Gastrocnemius medialis (tissue), 4 donors: ENCODE results near the gene PTAFR. TPM values are rescaled to one million over a fixed set of nuclear protein-coding genes. Genes with fewer than 3 reads are reported as not detected.

ENCODE experiments used
- ATAC-seq, 2 donors: fragments of 150-250 bp; one replicate each; pipeline ENCODE4 v1.9.1; 2016
- DNase-seq, 2 donors: peaks; one replicate each; pipeline ENCODE4 v3.0.0-alpha.2; 2019
- H3K27ac ChIP-seq, 4 donors: fragments of 200-600 bp; sonication (generic); 1 replicate in 1 of 4; 2 replicates in 3 of 4; pipeline ENCODE4 v1.5.1; 2016 to 2018; ENCODE audit warnings: mild to moderate bottlenecking in 2 of 4, moderate library complexity in 1 of 4
- H3K27me3 ChIP-seq, 3 donors: fragments of 200-600 bp; sonication (generic) in 2 of 3; 1 replicate in 1 of 3; 2 replicates in 2 of 3; pipeline versions ENCODE4 v1.5.1 to v1.6.0; 2016 to 2019; ENCODE audit warnings: mild to moderate bottlenecking in 1 of 3, moderate library complexity in 1 of 3
- H3K36me3 ChIP-seq, 2 donors: fragments of 200-600 bp; sonication (generic) in 1 of 2; one replicate each; pipeline ENCODE4 v1.5.1; 2017 to 2018
- H3K4me1 ChIP-seq, 2 donors: fragments of 200-600 bp; sonication (generic) in 1 of 2; one replicate each; pipeline ENCODE4 v1.5.1; 2016 to 2017; ENCODE audit warnings: mild to moderate bottlenecking in 2 of 2
- H3K4me3 ChIP-seq, 4 donors: fragments of 200-600 bp; sonication (generic) in 3 of 4; 1 replicate in 1 of 4; 2 replicates in 3 of 4; pipeline ENCODE4 v1.5.1; 2016 to 2019; ENCODE audit warnings: mild to moderate bottlenecking in 2 of 4
- H3K9me3 ChIP-seq, 3 donors: fragments of 200-600 bp; sonication (generic) in 2 of 3; 1 replicate in 1 of 3; 2 replicates in 2 of 3; pipeline ENCODE4 v1.5.1; 2016 to 2019
- POLR2A ChIP-seq, 2 donors: fragments of 450-650 bp; IDR thresholded peaks; one replicate each; pipeline ENCODE4 v1.6.1; 2017; ENCODE audit warnings: antibody characterized with exemption in 2 of 2, mild to moderate bottlenecking in 2 of 2, moderate library complexity in 2 of 2
- in situ Hi-C, 4 donors: fragments of 200-750 bp; cut with MboI; loops; one replicate each; pipeline versions ENCODE4 v1.15.0 to v1.8.0; 2017; ENCODE audit warnings: low sequenced_read_pairs in 4 of 4
- intact Hi-C: fragments of 100-400 bp; cut with DNase I; formaldehyde crosslinking; loops from one replicate; pipeline ENCODE4 v1.15.1; 2023; ENCODE audit warnings: low total_unique reads
- total RNA-seq, 4 donors: library from RNA; depleted of rRNA; stranded (reverse); fragments of >200 nt; gene quantifications; one replicate each; pipeline versions ENCODE4 v1.1.0 to v1.2.3, GENCODE V29; 2016
- TF ChIP-seq, protein P1 (sequence below), 5 experiments: fragments of 450-650 bp in 3 of 5; fragments of 200-600 bp in 2 of 5; sonication (generic) in 2 of 5; IDR thresholded peaks in 4 of 5; conservative IDR thresholded peaks in 1 of 5; 1 replicate in 4 of 5; 2 replicates in 1 of 5; pipeline ENCODE4 v1.5.1; 2016 to 2019; ENCODE audit warnings: antibody characterized with exemption in 5 of 5, mild to moderate bottlenecking in 3 of 5, moderate library complexity in 3 of 5

The PTAFR gene
- total RNA-seq, 4 donors from 2014 or later: 0.76 to 1.5 (median 0.97) TPM

DNA sequence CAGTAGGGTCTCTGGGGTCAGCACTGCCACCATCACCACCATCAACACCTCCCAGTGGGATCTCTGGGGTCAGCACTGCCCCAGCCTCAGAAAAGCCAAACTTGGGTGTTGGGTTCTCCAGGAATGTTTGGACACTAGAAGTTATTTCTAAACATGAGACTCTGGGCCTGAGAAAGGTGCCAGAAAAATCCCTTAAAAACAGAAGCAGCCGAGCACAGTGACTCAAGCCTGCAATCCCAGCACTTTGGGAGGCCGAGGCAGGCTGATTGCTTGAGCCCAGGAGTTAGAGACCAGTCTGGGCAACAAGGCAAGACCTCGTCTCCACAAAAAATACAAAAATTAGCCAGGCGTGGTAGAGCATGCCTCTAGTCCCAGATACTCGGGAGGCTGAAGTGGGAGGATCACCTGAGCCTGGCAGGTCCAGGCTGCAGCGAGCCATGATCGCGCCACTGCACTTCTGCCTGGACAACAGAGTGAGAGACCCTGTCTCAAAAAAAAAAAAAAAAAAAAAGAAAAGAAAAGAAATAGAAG is 470 bp downstream of the PTAFR start:
- Histone ChIP-seq H3K4me1 (peaks cover 0 to 12% of the 10 kb centered on the region in 2 donors), H3K4me3 (peak overlapping the region in 1 of 4 donors; percentile 11), H3K27me3 (no peaks in the 10 kb centered on the region), H3K9me3 (no peaks in the 10 kb centered on the region), H3K36me3 (no peaks in the 10 kb centered on the region), H3K27ac (no peak overlapping the region)
- intact Hi-C loops (no loop called here), in situ Hi-C loops (no loop called here)
- ATAC-seq (no peak), DNase-seq (no peak)
- TF ChIP-seq, protein P1, sequence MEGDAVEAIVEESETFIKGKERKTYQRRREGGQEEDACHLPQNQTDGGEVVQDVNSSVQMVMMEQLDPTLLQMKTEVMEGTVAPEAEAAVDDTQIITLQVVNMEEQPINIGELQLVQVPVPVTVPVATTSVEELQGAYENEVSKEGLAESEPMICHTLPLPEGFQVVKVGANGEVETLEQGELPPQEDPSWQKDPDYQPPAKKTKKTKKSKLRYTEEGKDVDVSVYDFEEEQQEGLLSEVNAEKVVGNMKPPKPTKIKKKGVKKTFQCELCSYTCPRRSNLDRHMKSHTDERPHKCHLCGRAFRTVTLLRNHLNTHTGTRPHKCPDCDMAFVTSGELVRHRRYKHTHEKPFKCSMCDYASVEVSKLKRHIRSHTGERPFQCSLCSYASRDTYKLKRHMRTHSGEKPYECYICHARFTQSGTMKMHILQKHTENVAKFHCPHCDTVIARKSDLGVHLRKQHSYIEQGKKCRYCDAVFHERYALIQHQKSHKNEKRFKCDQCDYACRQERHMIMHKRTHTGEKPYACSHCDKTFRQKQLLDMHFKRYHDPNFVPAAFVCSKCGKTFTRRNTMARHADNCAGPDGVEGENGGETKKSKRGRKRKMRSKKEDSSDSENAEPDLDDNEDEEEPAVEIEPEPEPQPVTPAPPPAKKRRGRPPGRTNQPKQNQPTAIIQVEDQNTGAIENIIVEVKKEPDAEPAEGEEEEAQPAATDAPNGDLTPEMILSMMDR (IDR thresholded peaks at IDR 0.05 in 4 of 5, conservative IDR thresholded peaks at IDR 0.05 in 1 of 5): no peak
- TF ChIP-seq POLR2A (IDR thresholded peaks at IDR 0.05): no peak

DNA sequence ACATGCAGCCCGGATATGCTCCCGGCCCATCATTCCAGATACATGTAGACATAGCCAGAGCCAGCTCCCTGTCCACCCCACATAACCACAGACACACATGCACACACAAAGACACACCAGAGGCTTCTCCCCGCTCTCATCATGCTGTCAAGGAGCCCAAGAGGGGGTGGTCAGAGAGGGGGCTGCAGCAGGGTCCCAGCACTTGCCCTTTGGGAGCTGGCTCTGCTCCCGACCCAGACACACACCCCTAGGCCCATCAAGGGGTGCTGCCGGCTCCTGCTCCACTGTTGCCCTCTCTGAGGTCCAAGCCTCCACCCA is 2.6 kb downstream of the PTAFR start:
- TF ChIP-seq POLR2A (IDR thresholded peaks at IDR 0.05): no peak
- TF ChIP-seq, protein P1 (IDR thresholded peaks at IDR 0.05 in 4 of 5, conservative IDR thresholded peaks at IDR 0.05 in 1 of 5): no peak
- Histone ChIP-seq H3K36me3 (no peaks in the 10 kb centered on the region), H3K4me3 (peak overlapping the region in 1 of 4 donors; percentile 4), H3K4me1 (peaks cover 0 to 12% of the 10 kb centered on the region in 2 donors), H3K9me3 (no peaks in the 10 kb centered on the region), H3K27me3 (no peaks in the 10 kb centered on the region), H3K27ac (no peak overlapping the region)
- DNase-seq (no peak), ATAC-seq (no peak)
- intact Hi-C loops: no loop called here
- in situ Hi-C loops: no loop called here

GRCh38 chr1:28173151-28173979 is 3.1 kb downstream of the PTAFR start:
- Histone ChIP-seq H3K36me3 (no peaks in the 10 kb centered on the region), H3K9me3 (no peaks in the 10 kb centered on the region), H3K27ac (no peak overlapping the region), H3K4me1 (peaks cover 0 to 12% of the 10 kb centered on the region in 2 donors), H3K27me3 (no peaks in the 10 kb centered on the region), H3K4me3 (no peak overlapping the region)
- ATAC-seq (no peak), DNase-seq (no peak)
- in situ Hi-C loops (no loop called here), intact Hi-C loops (no loop called here)
- TF ChIP-seq, protein P1 (IDR thresholded peaks at IDR 0.05 in 4 of 5, conservative IDR thresholded peaks at IDR 0.05 in 1 of 5): no peak
- TF ChIP-seq POLR2A (IDR thresholded peaks at IDR 0.05): no peak

DNA sequence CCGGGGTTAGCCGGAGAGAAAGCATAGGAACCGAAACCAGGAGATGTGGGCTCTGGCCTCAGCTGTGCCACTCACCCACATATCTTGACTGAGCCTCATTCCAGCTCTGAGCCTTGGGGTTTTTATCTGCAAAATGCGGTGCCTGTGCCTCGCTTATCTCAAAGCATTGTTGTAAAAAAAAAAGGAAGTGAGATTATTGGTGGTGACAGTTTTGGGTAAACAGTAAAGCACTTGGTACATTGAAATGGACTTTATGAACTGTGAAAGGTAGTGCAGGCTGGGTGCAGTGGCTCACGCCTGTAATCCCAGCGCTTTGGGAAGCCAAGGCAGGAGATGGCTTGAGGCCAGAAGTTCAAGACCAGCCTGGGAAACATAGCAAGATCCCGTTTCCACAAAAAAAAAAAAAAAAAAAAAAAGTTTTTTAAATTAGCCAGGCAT is 3.8 kb downstream of the PTAFR start:
- ATAC-seq (peak; percentile 6), DNase-seq (no peak)
- no peaks in the 10 kb centered on the region for H3K9me3 ChIP-seq
- no peaks in the 10 kb centered on the region for H3K36me3 ChIP-seq
- peaks cover 0 to 12% of the 10 kb centered on the region in 2 donors for H3K4me1 ChIP-seq
- no peak overlapping the region for H3K4me3 ChIP-seq
- no peaks in the 10 kb centered on the region for H3K27me3 ChIP-seq
- intact Hi-C loops: no loop called here
- in situ Hi-C loops: no loop called here
- TF ChIP-seq, protein P1 (IDR thresholded peaks at IDR 0.05 in 4 of 5, conservative IDR thresholded peaks at IDR 0.05 in 1 of 5): no peak
- no peak for TF ChIP-seq POLR2A (IDR thresholded peaks at IDR 0.05)
- H3K27ac ChIP-seq: peak overlapping the region in 1 of 4 donors; percentile 21
